Keratinocyte (primary cell): Measurements from ENCODE around the gene KYNU. TPM values are rescaled to one million over a fixed set of nuclear protein-coding genes. Genes with fewer than 3 reads are reported as not detected.

ENCODE experiments used
- DNase-seq: peaks from one replicate; pipeline ENCODE4 v3.0.0-alpha.2; 2011; ENCODE audit warnings: low read depth, missing footprints, low spot score
- FAIRE-seq: peaks from 2 replicates; lab custom pipeline; 2011; peaks lifted over from hg19 to GRCh38; lab: Jason Lieb, UNC
- H2AFZ ChIP-seq: 2 replicates; pipeline ENCODE4 v1.6.0; 2012; ENCODE audit warnings: low read length, control low read depth, inconsistent platforms; ENCODE audit not compliant: control insufficient read depth
- H3K27ac ChIP-seq: 2 replicates; pipeline ENCODE4 v1.5.1; 2011; ENCODE audit warnings: low read length; ENCODE audit not compliant: control insufficient read depth, insufficient read depth
- H3K27me3 ChIP-seq: 3 replicates; pipeline ENCODE4 v1.6.0; 2011; ENCODE audit warnings: low read length; ENCODE audit not compliant: control insufficient read depth, insufficient read depth; ENCODE audit errors: extremely low read depth
- H3K36me3 ChIP-seq, 2 experiments: 2 replicates in 1 of 2; 3 replicates in 1 of 2; pipeline ENCODE4 v1.5.1; 2011; ENCODE audit warnings: low read length in 2 of 2, mild to moderate bottlenecking in 1 of 2; ENCODE audit not compliant: control insufficient read depth in 2 of 2, insufficient read depth in 2 of 2; ENCODE audit errors: extremely low read depth in 1 of 2
- H3K4me1 ChIP-seq: 3 replicates; pipeline ENCODE4 v1.5.1; 2011; ENCODE audit warnings: low read length; ENCODE audit not compliant: control insufficient read depth, insufficient read depth; ENCODE audit errors: extremely low read depth
- H3K4me2 ChIP-seq: 3 replicates; pipeline ENCODE4 v1.6.0; 2011; ENCODE audit warnings: low read depth, low read length; ENCODE audit not compliant: control insufficient read depth, insufficient read depth; ENCODE audit errors: extremely low read depth
- H3K4me3 ChIP-seq, 3 experiments: fragments of 200-600 bp in 1 of 3; sonication (generic) in 1 of 3; 2 replicates in 2 of 3; 3 replicates in 1 of 3; pipeline ENCODE4 v1.5.1; 2011 to 2016; ENCODE audit warnings: low read length in 3 of 3, mild to moderate bottlenecking in 3 of 3, control low read depth in 2 of 3, inconsistent platforms in 1 of 3, low read depth in 1 of 3, mixed read lengths in 1 of 3, mixed run types in 1 of 3, moderate library complexity in 1 of 3; ENCODE audit not compliant: control insufficient read depth in 2 of 3, insufficient read depth in 2 of 3; ENCODE audit errors: extremely low read depth in 1 of 3
- H3K79me2 ChIP-seq: 2 replicates; pipeline ENCODE4 v1.6.0; 2012; ENCODE audit warnings: low read length; ENCODE audit not compliant: control insufficient read depth, insufficient read depth
- H3K9ac ChIP-seq: 3 replicates; pipeline ENCODE4 v1.6.0; 2011; ENCODE audit warnings: low read length; ENCODE audit not compliant: control insufficient read depth, insufficient read depth; ENCODE audit errors: extremely low read depth
- H3K9me1 ChIP-seq: 3 replicates; pipeline ENCODE4 v1.6.0; 2011; ENCODE audit warnings: low read length; ENCODE audit not compliant: control insufficient read depth, insufficient read depth; ENCODE audit errors: extremely low read depth
- H3K9me3 ChIP-seq: 2 replicates; pipeline ENCODE4 v1.5.1; 2012; ENCODE audit warnings: low read depth, low read length; ENCODE audit not compliant: control insufficient read depth
- H4K20me1 ChIP-seq: 3 replicates; pipeline ENCODE4 v1.6.0; 2011; ENCODE audit warnings: low read length; ENCODE audit not compliant: control insufficient read depth, insufficient read depth; ENCODE audit errors: extremely low read depth
- EZH2 ChIP-seq: IDR thresholded peaks from one replicate; pipeline ENCODE4 v1.6.1; 2012; ENCODE audit warnings: inconsistent platforms, mild to moderate bottlenecking, low read length, moderate library complexity
- dilution Hi-C: fragments of 300-500 bp; cut with MboI; formaldehyde crosslinking; loops from one replicate; pipeline ENCODE4 v1.7.0; 2020; ENCODE audit warnings: low sequenced_read_pairs; ENCODE audit not compliant: extremely low pct_ligation_motif_present
- polyA plus RNA-seq, 5 experiments: library from polyadenylated mRNA; depleted of rRNA in 3 of 5; stranded (reverse) in 3 of 5; stranded (forward) in 1 of 5; unstranded in 1 of 5; fragments of >200 nt; gene quantifications; 1 replicate in 1 of 5; 2 replicates in 3 of 5; 3 replicates in 1 of 5; pipeline versions ENCODE4 v1.2.1 to v1.2.3, GENCODE V29; 2011 to 2012; ENCODE audit warnings: missing spikeins in 2 of 5, low read depth in 1 of 5, low replicate concordance in 1 of 5
- TF ChIP-seq, protein P1 (sequence below), 3 experiments: IDR thresholded peaks in 1 of 3; conservative IDR thresholded peaks in 1 of 3; optimal IDR thresholded peaks in 1 of 3; 2 replicates in 2 of 3; 3 replicates in 1 of 3; pipeline versions ENCODE3 to v1.5.1; 2011; ENCODE audit warnings: low read length in 3 of 3, mild to moderate bottlenecking in 3 of 3, moderate library complexity in 2 of 3, control low read depth in 1 of 3, inconsistent platforms in 1 of 3; ENCODE audit not compliant: insufficient read depth in 2 of 3; ENCODE audit errors: extremely low read depth in 1 of 3

Gene KYNU
- polyA plus RNA-seq, 1 donor (not counting 4 experiments of a cell fraction or from before 2014, with no cell fraction given), result 3.9 TPM

DNA sequence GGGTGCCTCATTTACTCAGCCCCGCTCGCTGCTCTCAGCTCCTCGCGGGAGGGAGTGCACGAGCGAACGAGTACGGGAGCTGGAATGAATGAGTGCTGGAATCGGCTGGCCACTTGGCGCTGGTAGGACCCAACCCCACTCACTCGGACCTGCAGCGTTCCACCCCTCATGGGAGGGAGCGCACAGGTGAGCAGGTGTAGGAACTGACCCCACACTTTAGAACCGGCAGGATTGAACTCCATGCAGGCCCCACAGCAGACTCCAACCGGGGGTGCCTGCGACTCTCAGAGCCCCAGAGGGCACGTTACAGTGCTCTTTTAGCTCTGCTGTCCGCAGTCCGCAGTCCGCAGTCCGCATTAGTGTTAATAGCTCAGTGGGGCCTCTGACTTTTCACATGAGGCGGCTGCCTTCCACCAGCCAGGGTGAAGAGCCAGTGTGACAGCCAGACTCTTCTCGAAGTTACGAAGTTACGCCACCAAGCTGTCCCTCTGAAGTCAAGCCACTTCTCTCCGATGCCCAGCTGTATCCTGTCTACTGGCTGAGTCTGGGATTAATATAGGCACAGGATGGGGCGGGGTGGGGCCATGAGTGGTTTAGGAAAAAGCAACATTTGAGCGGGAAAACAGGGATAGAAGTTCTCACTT, 149.1 kb downstream of the KYNU start:
- H2AFZ ChIP-seq, result peak overlapping the region; percentile 40
- no peak for DNase-seq
- H3K79me2 ChIP-seq, result no peaks in the 10 kb centered on the region
- no peak overlapping the region for H3K4me3 ChIP-seq
- FAIRE-seq, result no peak
- no peaks in the 10 kb centered on the region for H3K36me3 ChIP-seq
- peak overlapping the region; percentile 16 for H3K4me2 ChIP-seq
- no peaks in the 10 kb centered on the region for H3K9me3 ChIP-seq
- no peaks in the 10 kb centered on the region for H4K20me1 ChIP-seq
- TF ChIP-seq, protein P1, sequence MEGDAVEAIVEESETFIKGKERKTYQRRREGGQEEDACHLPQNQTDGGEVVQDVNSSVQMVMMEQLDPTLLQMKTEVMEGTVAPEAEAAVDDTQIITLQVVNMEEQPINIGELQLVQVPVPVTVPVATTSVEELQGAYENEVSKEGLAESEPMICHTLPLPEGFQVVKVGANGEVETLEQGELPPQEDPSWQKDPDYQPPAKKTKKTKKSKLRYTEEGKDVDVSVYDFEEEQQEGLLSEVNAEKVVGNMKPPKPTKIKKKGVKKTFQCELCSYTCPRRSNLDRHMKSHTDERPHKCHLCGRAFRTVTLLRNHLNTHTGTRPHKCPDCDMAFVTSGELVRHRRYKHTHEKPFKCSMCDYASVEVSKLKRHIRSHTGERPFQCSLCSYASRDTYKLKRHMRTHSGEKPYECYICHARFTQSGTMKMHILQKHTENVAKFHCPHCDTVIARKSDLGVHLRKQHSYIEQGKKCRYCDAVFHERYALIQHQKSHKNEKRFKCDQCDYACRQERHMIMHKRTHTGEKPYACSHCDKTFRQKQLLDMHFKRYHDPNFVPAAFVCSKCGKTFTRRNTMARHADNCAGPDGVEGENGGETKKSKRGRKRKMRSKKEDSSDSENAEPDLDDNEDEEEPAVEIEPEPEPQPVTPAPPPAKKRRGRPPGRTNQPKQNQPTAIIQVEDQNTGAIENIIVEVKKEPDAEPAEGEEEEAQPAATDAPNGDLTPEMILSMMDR (optimal IDR thresholded peaks at IDR 0.05 in 1 of 3, IDR thresholded peaks at IDR 0.05 in 1 of 3, conservative IDR thresholded peaks at IDR 0.05 in 1 of 3; ENCODE audit: extremely low read depth in 1 of 3, insufficient read depth in 2 of 3, low read length in 3 of 3), result no peak
- no peak for TF ChIP-seq EZH2
- H3K9ac ChIP-seq, result no peak overlapping the region
- no peaks in the 10 kb centered on the region for H3K9me1 ChIP-seq
- no peak overlapping the region for H3K27ac ChIP-seq
- dilution Hi-C loops, result no loop called here
- peaks cover 9% of the 10 kb centered on the region for H3K27me3 ChIP-seq
- H3K4me1 ChIP-seq, result no peaks in the 10 kb centered on the region

DNA sequence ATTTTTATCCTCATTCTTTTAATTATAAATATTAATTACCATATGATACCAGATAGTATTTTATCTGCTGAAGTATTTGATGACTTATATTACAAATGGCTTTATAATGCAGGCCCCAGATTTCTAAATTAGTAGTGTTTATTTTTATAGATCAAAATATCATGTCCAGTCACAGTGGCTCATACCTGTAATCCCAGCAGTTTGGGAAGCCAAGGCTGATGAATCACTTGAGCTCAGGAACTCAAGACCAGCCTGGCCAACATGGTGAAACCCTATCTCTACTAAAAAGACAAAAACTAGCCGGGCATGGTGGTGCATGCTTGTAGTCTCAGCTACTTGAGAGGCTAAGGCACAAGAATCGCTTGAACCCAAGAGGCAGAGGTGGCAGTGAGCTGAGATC, 151.7 kb downstream of the KYNU start:
- Histone ChIP-seq H3K36me3 (no peaks in the 10 kb centered on the region), H3K4me1 (no peaks in the 10 kb centered on the region), H3K9me1 (no peaks in the 10 kb centered on the region), H3K4me3 (no peak overlapping the region), H3K4me2 (no peak overlapping the region), H3K9me3 (no peaks in the 10 kb centered on the region), H3K27me3 (peaks cover 9% of the 10 kb centered on the region), H2AFZ (no peak overlapping the region), H3K9ac (no peak overlapping the region), H4K20me1 (no peaks in the 10 kb centered on the region), H3K79me2 (no peaks in the 10 kb centered on the region), H3K27ac (no peak overlapping the region)
- FAIRE-seq (no peak), DNase-seq (no peak)
- TF ChIP-seq, protein P1 (optimal IDR thresholded peaks at IDR 0.05 in 1 of 3, IDR thresholded peaks at IDR 0.05 in 1 of 3, conservative IDR thresholded peaks at IDR 0.05 in 1 of 3; ENCODE audit: extremely low read depth in 1 of 3, insufficient read depth in 2 of 3, low read length in 3 of 3), result no peak
- no peak for TF ChIP-seq EZH2
- dilution Hi-C loops, result no loop called here
